ENCODE data around the gene SLC7A1. TPM values are rescaled to one million over a fixed set of nuclear protein-coding genes. Genes with fewer than 3 reads are reported as not detected.
A peak's percentile ranks its signal among the peaks of the same experiment; 100 is the strongest.

Gene SLC7A1
- polyA plus RNA-seq, 1 experiment, result 43.2 TPM

DNA sequence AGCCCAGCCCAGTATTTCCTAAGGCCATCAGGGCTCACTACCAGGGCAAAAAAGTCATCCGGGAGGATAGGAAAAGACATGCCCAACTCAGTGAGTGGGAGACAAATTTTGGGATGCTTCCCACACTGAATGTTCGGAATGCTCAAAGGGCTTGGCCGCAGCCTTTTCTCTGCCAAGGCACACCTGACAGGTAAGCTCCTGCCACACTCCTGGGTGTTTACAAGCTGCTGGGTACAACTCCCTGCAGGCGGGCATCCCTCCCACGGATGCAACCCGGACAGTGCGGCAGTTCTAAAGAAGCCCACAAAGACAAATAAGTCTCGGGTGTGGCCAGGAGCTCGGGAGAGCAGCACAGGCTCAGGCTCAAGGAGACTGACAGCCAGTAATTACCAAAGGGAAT is 28.1 kb downstream of the SLC7A1 start:
- Histone ChIP-seq H3K36me3 (ENCODE audit: control insufficient read depth, insufficient read depth, low read length) (no peaks in the 10 kb centered on the region), H3K27me3 (ENCODE audit: control insufficient read depth, insufficient read depth, low read length) (no peaks in the 10 kb centered on the region), H3K4me3 (ENCODE audit: low read depth, low read length) (no peak overlapping the region)
- ChIA-PET POLR2A (no interaction called here), CTCF (interaction anchor here (0.6 to 1.3 kb wide), 3 partner anchors 13 to 195 kb away, joined by 3 to 4 read pairs (median 3); no protein-coding TSS in a partner anchor)
- TF ChIP-seq, protein P1, sequence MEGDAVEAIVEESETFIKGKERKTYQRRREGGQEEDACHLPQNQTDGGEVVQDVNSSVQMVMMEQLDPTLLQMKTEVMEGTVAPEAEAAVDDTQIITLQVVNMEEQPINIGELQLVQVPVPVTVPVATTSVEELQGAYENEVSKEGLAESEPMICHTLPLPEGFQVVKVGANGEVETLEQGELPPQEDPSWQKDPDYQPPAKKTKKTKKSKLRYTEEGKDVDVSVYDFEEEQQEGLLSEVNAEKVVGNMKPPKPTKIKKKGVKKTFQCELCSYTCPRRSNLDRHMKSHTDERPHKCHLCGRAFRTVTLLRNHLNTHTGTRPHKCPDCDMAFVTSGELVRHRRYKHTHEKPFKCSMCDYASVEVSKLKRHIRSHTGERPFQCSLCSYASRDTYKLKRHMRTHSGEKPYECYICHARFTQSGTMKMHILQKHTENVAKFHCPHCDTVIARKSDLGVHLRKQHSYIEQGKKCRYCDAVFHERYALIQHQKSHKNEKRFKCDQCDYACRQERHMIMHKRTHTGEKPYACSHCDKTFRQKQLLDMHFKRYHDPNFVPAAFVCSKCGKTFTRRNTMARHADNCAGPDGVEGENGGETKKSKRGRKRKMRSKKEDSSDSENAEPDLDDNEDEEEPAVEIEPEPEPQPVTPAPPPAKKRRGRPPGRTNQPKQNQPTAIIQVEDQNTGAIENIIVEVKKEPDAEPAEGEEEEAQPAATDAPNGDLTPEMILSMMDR (IDR thresholded peaks at IDR 0.05; ENCODE audit: insufficient read depth, low read depth, low read length), result no peak
- no peak for DNase-seq (ENCODE audit: low read depth)

DNA sequence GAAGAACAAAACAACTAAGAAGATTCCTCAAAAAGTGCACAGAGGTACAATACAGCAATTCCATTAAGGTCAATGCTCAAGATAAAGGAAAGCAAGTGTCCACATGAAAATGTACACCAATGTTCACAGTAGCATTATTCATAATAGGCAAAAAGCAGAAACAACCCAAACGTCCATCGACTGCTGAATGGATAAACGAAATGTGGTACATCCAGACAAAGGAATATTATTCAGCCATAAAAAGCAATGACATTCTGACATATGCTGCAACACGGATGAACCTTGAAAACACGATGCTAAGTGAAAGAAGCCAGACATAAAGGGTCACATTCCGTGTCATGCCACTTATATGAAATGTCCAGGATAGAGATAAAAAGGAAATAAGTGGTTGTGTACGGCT is 29.3 kb downstream of the SLC7A1 start:
- Histone ChIP-seq H3K36me3 (ENCODE audit: control insufficient read depth, insufficient read depth, low read length) (no peaks in the 10 kb centered on the region), H3K4me3 (ENCODE audit: low read depth, low read length) (no peak overlapping the region), H3K27me3 (ENCODE audit: control insufficient read depth, insufficient read depth, low read length) (no peaks in the 10 kb centered on the region)
- no peak for DNase-seq (ENCODE audit: low read depth)
- ChIA-PET POLR2A (no interaction called here), CTCF (no interaction called here)
- TF ChIP-seq, protein P1 (IDR thresholded peaks at IDR 0.05; ENCODE audit: insufficient read depth, low read depth, low read length), result no peak

DNA sequence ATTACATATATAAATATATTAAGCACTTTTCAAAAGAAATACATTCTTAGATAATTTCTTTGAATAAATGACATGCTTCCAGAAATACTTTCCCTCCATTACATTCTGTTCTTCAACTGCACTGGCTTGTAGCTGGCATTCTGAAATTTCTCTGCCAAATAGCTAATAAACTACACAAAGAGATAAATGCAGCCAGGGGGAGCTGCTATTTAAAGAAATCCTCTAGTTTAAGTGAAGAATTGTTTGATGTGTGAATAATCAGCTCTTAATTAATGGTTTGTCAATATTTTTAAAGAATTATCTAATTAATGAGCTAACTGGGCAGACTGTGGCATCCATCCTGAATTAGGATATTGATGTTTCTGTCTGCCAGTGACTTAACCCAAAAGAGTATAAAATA is 30.7 kb downstream of the SLC7A1 start:
- no peak overlapping the region for H3K4me3 ChIP-seq (ENCODE audit: low read depth, low read length)
- TF ChIP-seq, protein P1 (IDR thresholded peaks at IDR 0.05; ENCODE audit: insufficient read depth, low read depth, low read length), result peak; percentile 28
- H3K27me3 ChIP-seq (ENCODE audit: control insufficient read depth, insufficient read depth, low read length), result no peaks in the 10 kb centered on the region
- no peak for DNase-seq (ENCODE audit: low read depth)
- CTCF ChIA-PET, result interaction anchor here (1.2 kb wide), 1 partner anchor 12 kb away, joined by 3 read pairs; no protein-coding TSS in a partner anchor
- H3K36me3 ChIP-seq (ENCODE audit: control insufficient read depth, insufficient read depth, low read length), result no peaks in the 10 kb centered on the region
- POLR2A ChIA-PET, result interaction anchor here (0.6 kb wide), 3 partner anchors 138 to 1940 kb away, joined by 3 to 4 read pairs (median 3); no protein-coding TSS in a partner anchor

DNA sequence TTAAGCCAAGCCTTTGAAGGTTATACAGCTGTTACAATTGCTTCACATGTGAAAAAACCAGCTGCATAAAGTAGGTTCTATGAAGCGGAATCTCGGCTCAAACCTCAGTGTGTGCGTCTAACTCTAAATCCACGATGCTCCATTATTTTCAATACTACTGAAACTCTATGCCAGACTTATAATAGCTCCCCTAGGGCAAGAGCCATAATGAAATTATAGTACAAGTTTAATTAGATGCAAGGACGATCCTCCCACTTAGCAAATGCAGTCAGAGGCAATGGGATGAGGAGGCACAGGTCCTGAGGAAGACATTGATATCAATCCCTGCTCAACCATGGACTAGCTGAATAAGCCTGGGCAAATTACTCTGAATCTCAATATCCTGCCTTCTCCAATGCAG is 31.1 kb downstream of the SLC7A1 start:
- POLR2A ChIA-PET, result interaction anchor here (0.6 kb wide), 2 partner anchors 139 to 359 kb away, joined by 3 to 4 read pairs; no protein-coding TSS in a partner anchor

DNA sequence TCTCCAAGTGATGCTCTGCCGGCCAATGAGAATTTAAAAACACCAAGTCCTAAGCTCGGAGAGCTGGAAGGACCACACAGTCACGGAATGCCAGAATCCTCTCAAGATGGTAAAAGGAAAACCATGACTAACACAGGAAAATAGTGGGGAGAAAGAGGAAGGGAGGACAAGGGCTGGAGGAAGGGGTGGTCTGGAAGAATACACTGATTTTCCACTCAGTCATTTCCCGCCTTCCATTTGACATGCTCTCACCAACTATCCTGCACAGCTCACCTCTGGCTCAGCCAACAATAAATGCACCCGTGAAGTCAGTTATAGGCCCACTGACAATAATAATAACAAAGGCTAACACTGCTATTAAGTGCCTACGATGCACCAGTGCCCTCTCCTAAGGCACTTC is 31.5 kb downstream of the SLC7A1 start:
- ChIA-PET POLR2A (no interaction called here), CTCF (interaction anchor here (0.5 kb wide), 1 partner anchor 49 kb away, joined by 3 read pairs; no protein-coding TSS in a partner anchor)
- DNase-seq (ENCODE audit: low read depth), result no peak
- TF ChIP-seq, protein P1 (IDR thresholded peaks at IDR 0.05; ENCODE audit: insufficient read depth, low read depth, low read length), result no peak
- Histone ChIP-seq H3K27me3 (ENCODE audit: control insufficient read depth, insufficient read depth, low read length) (no peaks in the 10 kb centered on the region), H3K36me3 (ENCODE audit: control insufficient read depth, insufficient read depth, low read length) (no peaks in the 10 kb centered on the region), H3K4me3 (ENCODE audit: low read depth, low read length) (no peak overlapping the region)

More for the DNA sequence above, 31.1 kb downstream of the SLC7A1 start:
- Histone ChIP-seq H3K27me3 (ENCODE audit: control insufficient read depth, insufficient read depth, low read length) (no peaks in the 10 kb centered on the region), H3K36me3 (ENCODE audit: control insufficient read depth, insufficient read depth, low read length) (no peaks in the 10 kb centered on the region), H3K4me3 (ENCODE audit: low read depth, low read length) (no peak overlapping the region)
- TF ChIP-seq, protein P1 (IDR thresholded peaks at IDR 0.05; ENCODE audit: insufficient read depth, low read depth, low read length), result no peak
- DNase-seq (ENCODE audit: low read depth), result no peak
- CTCF ChIA-PET, result no interaction called here
